ENCODE data around the gene CHRNA1. TPM values are rescaled to one million over a fixed set of nuclear protein-coding genes. Genes with fewer than 3 reads are reported as not detected.

The CHRNA1 gene
- polyA plus RNA-seq, 1 donor from 2014 or later = not detected

DNA sequence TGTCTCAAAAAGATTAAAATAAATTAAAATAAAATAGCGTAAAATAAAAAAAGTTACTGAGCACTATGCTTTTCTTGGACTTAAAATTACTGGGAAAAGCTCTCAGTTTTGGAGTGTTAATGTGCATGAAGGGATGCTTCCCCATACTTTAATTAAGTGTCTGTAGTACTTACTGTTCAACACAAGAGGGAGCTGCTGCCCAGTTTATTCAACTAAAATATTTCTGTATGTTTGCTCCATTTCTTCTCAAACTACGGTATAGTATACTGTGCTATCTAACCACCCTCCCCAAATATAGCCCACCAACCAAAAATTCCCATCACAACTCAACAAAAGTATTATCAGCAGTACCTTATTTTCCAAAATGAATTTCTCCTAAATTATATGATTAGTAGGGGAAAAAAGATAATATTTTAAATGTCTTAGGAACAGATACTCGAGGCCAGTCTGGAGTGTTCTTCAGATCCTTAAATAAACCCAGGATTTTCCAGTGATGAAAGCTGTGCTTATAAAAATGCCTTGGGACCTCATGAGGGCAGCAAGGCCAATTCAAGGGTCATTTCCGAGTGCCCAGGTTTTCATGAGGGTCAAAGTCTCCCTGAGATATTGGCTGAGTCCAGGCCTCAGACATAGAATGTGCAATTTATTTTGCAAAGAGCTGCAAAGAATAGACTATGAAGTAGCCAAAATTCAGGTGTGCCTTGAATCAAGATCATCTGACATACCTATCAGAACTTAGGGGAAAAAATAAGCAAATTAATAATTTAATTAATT is 64.1 kb downstream of the CHRNA1 start:
- no peak overlapping the region for H3K9ac ChIP-seq (ENCODE audit: low read length)
- no peak overlapping the region for H3K4me3 ChIP-seq (ENCODE audit: low read length)
- H2AFZ ChIP-seq (ENCODE audit: low read depth, low read length) = no peak overlapping the region
- H3K36me3 ChIP-seq (ENCODE audit: insufficient read depth, low read length) = no peaks in the 10 kb centered on the region
- H3K9me3 ChIP-seq (ENCODE audit: low read length) = no peaks in the 10 kb centered on the region
- no peak overlapping the region for H3K4me2 ChIP-seq (ENCODE audit: low read length)
- H3K27me3 ChIP-seq (ENCODE audit: insufficient read depth, low read depth, low read length) = no peaks in the 10 kb centered on the region
- H3K27ac ChIP-seq (ENCODE audit: low read length) = no peak overlapping the region
- no peak for TF ChIP-seq EZH2 (IDR thresholded peaks at IDR 0.05; ENCODE audit: borderline replicate concordance, insufficient read depth, low read length, poor library complexity, severe bottlenecking)
- no peak for TF ChIP-seq MXI1 (conservative IDR thresholded peaks at IDR 0.05; ENCODE audit: poor library complexity, severe bottlenecking)
- TF ChIP-seq SMC3 (conservative IDR thresholded peaks at IDR 0.05; ENCODE audit: poor library complexity) = peak; percentile 81
- TF ChIP-seq TAF1 (IDR thresholded peaks at IDR 0.05; ENCODE audit: low read depth) = no peak
- TF ChIP-seq POLR2AphosphoS5 (IDR thresholded peaks at IDR 0.05) = no peak
- TF ChIP-seq, protein P1, sequence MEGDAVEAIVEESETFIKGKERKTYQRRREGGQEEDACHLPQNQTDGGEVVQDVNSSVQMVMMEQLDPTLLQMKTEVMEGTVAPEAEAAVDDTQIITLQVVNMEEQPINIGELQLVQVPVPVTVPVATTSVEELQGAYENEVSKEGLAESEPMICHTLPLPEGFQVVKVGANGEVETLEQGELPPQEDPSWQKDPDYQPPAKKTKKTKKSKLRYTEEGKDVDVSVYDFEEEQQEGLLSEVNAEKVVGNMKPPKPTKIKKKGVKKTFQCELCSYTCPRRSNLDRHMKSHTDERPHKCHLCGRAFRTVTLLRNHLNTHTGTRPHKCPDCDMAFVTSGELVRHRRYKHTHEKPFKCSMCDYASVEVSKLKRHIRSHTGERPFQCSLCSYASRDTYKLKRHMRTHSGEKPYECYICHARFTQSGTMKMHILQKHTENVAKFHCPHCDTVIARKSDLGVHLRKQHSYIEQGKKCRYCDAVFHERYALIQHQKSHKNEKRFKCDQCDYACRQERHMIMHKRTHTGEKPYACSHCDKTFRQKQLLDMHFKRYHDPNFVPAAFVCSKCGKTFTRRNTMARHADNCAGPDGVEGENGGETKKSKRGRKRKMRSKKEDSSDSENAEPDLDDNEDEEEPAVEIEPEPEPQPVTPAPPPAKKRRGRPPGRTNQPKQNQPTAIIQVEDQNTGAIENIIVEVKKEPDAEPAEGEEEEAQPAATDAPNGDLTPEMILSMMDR (IDR thresholded peaks at IDR 0.05; ENCODE audit: poor library complexity, severe bottlenecking) = peak; percentile 79
- TF ChIP-seq, protein P2, sequence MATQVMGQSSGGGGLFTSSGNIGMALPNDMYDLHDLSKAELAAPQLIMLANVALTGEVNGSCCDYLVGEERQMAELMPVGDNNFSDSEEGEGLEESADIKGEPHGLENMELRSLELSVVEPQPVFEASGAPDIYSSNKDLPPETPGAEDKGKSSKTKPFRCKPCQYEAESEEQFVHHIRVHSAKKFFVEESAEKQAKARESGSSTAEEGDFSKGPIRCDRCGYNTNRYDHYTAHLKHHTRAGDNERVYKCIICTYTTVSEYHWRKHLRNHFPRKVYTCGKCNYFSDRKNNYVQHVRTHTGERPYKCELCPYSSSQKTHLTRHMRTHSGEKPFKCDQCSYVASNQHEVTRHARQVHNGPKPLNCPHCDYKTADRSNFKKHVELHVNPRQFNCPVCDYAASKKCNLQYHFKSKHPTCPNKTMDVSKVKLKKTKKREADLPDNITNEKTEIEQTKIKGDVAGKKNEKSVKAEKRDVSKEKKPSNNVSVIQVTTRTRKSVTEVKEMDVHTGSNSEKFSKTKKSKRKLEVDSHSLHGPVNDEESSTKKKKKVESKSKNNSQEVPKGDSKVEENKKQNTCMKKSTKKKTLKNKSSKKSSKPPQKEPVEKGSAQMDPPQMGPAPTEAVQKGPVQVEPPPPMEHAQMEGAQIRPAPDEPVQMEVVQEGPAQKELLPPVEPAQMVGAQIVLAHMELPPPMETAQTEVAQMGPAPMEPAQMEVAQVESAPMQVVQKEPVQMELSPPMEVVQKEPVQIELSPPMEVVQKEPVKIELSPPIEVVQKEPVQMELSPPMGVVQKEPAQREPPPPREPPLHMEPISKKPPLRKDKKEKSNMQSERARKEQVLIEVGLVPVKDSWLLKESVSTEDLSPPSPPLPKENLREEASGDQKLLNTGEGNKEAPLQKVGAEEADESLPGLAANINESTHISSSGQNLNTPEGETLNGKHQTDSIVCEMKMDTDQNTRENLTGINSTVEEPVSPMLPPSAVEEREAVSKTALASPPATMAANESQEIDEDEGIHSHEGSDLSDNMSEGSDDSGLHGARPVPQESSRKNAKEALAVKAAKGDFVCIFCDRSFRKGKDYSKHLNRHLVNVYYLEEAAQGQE (IDR thresholded peaks at IDR 0.05; ENCODE audit: borderline replicate concordance) = no peak
- no peak for TF ChIP-seq EP300 (conservative IDR thresholded peaks at IDR 0.05; ENCODE audit: poor library complexity, severe bottlenecking)
- peak; percentile 85 for TF ChIP-seq RAD21 (conservative IDR thresholded peaks at IDR 0.05)
- no peaks in the 10 kb centered on the region for H3F3A ChIP-seq (ENCODE audit: insufficient read depth, low read length, poor library complexity, severe bottlenecking)
- H3K79me2 ChIP-seq (replicated peaks; ENCODE audit: insufficient read depth, low read length) = no peaks in the 10 kb centered on the region
- no peaks in the 10 kb centered on the region for H4K20me1 ChIP-seq (ENCODE audit: insufficient read depth)
- H3K9me2 ChIP-seq (ENCODE audit: insufficient read depth, low read length) = no peaks in the 10 kb centered on the region

Other genes starting within 250 kb of the CHRNA1 start
- 0.25 and 0.44 TPM in 2 replicates for gene WIPF1, start 166.7 kb downstream of the CHRNA1 start, polyA plus RNA-seq
- 133 and 134 TPM in 2 replicates for gene CHN1, start 240.9 kb upstream of the CHRNA1 start, polyA plus RNA-seq

Data from neural cell (in vitro differentiated cells).